GM23248 (cell line): Measurements from ENCODE around the gene RECQL5.

Source experiments
- EZH2 ChIP-seq: fragments of 200-600 bp; sonication (generic); IDR thresholded peaks from 2 replicates; pipeline ENCODE4 v1.6.1; 2018; ENCODE audit warnings: antibody characterized with exemption, mild to moderate bottlenecking; ENCODE audit not compliant: insufficient read depth, poor library complexity, severe bottlenecking
- EZH2phosphoT487 ChIP-seq: fragments of 200-600 bp; sonication (generic); IDR thresholded peaks from 2 replicates; pipeline ENCODE4 v1.6.1; 2018; ENCODE audit warnings: antibody characterized with exemption, moderate library complexity, mild to moderate bottlenecking, low read depth; ENCODE audit not compliant: insufficient read depth

DNA sequence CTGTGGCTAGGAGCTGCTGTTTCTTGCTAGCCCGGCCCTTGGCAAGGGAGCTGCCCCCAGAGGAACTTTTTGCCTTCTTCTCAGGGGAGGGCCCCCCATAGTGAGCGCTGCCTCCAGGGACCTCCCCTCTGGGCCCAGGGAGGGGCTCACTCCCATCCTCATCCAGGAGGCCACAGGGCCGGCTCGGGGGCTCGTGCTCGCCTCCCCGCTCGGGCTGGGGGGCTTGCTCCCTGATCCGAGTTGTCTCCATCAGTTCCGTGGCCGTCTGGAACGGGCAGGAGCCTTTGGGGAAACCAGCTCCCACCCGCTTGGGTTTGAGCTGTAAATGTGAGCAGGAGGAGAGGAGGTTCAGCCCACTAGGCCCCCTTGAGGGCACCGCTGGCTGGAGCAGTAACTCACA, 37.8 kb downstream of the RECQL5 start:
- TF ChIP-seq EZH2phosphoT487 (no peak), EZH2 (no peak)
